Upper lobe of left lung (tissue), 4 donors: ENCODE results near the gene MCCD1.
"Not testable (repeated sequence)": the region's sequence is repeated elsewhere in the genome, so short reads cannot be mapped to it uniquely, and the experiment has no call there.

ENCODE experiments used
- POLR2A ChIP-seq, 4 donors: fragments of 450-650 bp; IDR thresholded peaks; one replicate each; pipeline ENCODE4 v1.5.1; 2016 to 2017; ENCODE audit warnings: antibody characterized with exemption in 4 of 4, mild to moderate bottlenecking in 2 of 4
- POLR2AphosphoS5 ChIP-seq, 2 donors: sonication (generic); formaldehyde crosslinking; IDR thresholded peaks; one replicate each; pipeline ENCODE4 v1.5.1; 2017; ENCODE audit warnings: antibody characterized with exemption in 2 of 2
- TF ChIP-seq, protein P1 (sequence below), 6 experiments: fragments of 450-650 bp in 4 of 6; fragments of 200-600 bp in 2 of 6; sonication (generic) in 2 of 6; IDR thresholded peaks; one replicate each; pipeline ENCODE4 v1.5.1; 2016 to 2019; ENCODE audit warnings: antibody characterized with exemption in 6 of 6

DNA sequence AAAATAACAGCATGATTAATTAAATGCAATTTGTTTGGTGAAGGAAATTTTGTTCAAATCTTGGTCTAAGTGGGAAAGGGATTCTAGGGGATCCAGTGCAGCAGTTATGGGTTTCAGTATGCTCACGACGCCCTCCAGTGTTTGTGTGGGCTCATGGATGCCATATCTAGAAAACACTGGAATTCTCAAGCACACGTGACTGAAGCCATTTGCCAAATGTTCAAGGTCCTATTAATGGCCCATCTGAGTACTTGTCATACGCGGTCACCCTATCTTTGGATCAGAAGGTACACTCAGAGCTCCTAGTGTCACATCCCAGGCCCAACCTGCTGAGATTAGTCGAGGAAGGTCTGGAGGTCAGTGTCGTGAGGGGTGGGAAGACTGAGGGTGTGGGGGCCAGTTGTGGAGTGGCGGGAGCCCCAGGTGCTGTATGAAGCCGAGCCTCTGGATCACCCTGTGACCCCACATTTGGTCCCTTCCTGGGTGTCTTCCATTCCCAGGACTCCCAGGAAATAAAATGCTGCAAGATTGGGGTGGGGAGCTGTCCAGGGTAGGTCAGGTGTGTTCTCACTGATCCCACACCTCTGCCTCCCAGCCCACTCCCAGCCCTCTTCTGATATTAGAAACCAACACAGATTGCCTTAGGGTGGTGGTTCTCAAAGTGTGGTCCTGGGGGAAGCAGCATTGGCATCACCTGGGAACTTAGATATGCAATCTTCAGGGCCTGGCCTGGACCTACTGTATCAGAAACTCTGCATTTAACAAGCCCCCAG, 42.5 kb upstream of the MCCD1 start:
- not testable (repeated sequence) for TF ChIP-seq POLR2AphosphoS5, POLR2A (IDR thresholded peaks at IDR 0.05)
- TF ChIP-seq, protein P1, sequence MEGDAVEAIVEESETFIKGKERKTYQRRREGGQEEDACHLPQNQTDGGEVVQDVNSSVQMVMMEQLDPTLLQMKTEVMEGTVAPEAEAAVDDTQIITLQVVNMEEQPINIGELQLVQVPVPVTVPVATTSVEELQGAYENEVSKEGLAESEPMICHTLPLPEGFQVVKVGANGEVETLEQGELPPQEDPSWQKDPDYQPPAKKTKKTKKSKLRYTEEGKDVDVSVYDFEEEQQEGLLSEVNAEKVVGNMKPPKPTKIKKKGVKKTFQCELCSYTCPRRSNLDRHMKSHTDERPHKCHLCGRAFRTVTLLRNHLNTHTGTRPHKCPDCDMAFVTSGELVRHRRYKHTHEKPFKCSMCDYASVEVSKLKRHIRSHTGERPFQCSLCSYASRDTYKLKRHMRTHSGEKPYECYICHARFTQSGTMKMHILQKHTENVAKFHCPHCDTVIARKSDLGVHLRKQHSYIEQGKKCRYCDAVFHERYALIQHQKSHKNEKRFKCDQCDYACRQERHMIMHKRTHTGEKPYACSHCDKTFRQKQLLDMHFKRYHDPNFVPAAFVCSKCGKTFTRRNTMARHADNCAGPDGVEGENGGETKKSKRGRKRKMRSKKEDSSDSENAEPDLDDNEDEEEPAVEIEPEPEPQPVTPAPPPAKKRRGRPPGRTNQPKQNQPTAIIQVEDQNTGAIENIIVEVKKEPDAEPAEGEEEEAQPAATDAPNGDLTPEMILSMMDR (IDR thresholded peaks at IDR 0.05), result not testable (repeated sequence)
